ENCODE data around the gene HCN2.

GRCh38 chr19:660793-661426 is 71.2 kb downstream of the HCN2 start:
- TF ChIP-seq POLR2A (IDR thresholded peaks at IDR 0.05) (no peak), CTCF (IDR thresholded peaks at IDR 0.05) (no peak)

Data from body of pancreas (tissue), 4 donors.